ENCODE data around the gene CETN3.

The CETN3 gene

GRCh38 chr5:90367879-90368278 lies 41.7 kb downstream of the CETN3 start:
- H3K27me3 ChIP-seq (replicated peaks; ENCODE audit: control insufficient read depth, insufficient read depth, low read length): no peaks in the 10 kb centered on the region
- DNase-seq (ENCODE audit: extremely low read depth, insufficient read length): no peak
- no peaks in the 10 kb centered on the region for H3K36me3 ChIP-seq (ENCODE audit: control insufficient read depth, insufficient read depth, low read length)
- H3K4me3 ChIP-seq (replicated peaks; ENCODE audit: low read depth, low read length): no peak overlapping the region
- no peak for TF ChIP-seq CTCF (IDR thresholded peaks at IDR 0.05; ENCODE audit: insufficient read depth, low read length, poor library complexity, severe bottlenecking)

GRCh38 chr5:90366948-90367347 lies 42.6 kb downstream of the CETN3 start:
- TF ChIP-seq CTCF (IDR thresholded peaks at IDR 0.05; ENCODE audit: insufficient read depth, low read length, poor library complexity, severe bottlenecking): no peak
- no peak for DNase-seq (ENCODE audit: extremely low read depth, insufficient read length)
- Histone ChIP-seq H3K36me3 (ENCODE audit: control insufficient read depth, insufficient read depth, low read length) (no peaks in the 10 kb centered on the region), H3K4me3 (replicated peaks; ENCODE audit: low read depth, low read length) (no peak overlapping the region), H3K27me3 (replicated peaks; ENCODE audit: control insufficient read depth, insufficient read depth, low read length) (no peaks in the 10 kb centered on the region)

- no peaks in the 10 kb centered on the region for H3K36me3 ChIP-seq (ENCODE audit: control insufficient read depth, insufficient read depth, low read length)
- no peak for DNase-seq (ENCODE audit: extremely low read depth, insufficient read length)
- no peaks in the 10 kb centered on the region for H3K27me3 ChIP-seq (replicated peaks; ENCODE audit: control insufficient read depth, insufficient read depth, low read length)
- H3K4me3 ChIP-seq (replicated peaks; ENCODE audit: low read depth, low read length): no peak overlapping the region
- TF ChIP-seq CTCF (IDR thresholded peaks at IDR 0.05; ENCODE audit: insufficient read depth, low read length, poor library complexity, severe bottlenecking): no peak
These were observed 44.2 kb downstream of the CETN3 start for GRCh38 chr5:90365328-90365727.

- Histone ChIP-seq H3K27me3 (replicated peaks; ENCODE audit: control insufficient read depth, insufficient read depth, low read length) (no peaks in the 10 kb centered on the region), H3K36me3 (ENCODE audit: control insufficient read depth, insufficient read depth, low read length) (no peaks in the 10 kb centered on the region), H3K4me3 (replicated peaks; ENCODE audit: low read depth, low read length) (no peak overlapping the region)
- TF ChIP-seq CTCF (IDR thresholded peaks at IDR 0.05; ENCODE audit: insufficient read depth, low read length, poor library complexity, severe bottlenecking): no peak
- no peak for DNase-seq (ENCODE audit: extremely low read depth, insufficient read length)
These were observed 50.3 kb downstream of the CETN3 start for GRCh38 chr5:90359073-90359920.

GRCh38 chr5:90356622-90357021 lies 52.9 kb downstream of the CETN3 start:
- Histone ChIP-seq H3K4me3 (replicated peaks; ENCODE audit: low read depth, low read length) (no peak overlapping the region), H3K36me3 (ENCODE audit: control insufficient read depth, insufficient read depth, low read length) (no peaks in the 10 kb centered on the region), H3K27me3 (replicated peaks; ENCODE audit: control insufficient read depth, insufficient read depth, low read length) (no peaks in the 10 kb centered on the region)
- no peak for TF ChIP-seq CTCF (IDR thresholded peaks at IDR 0.05; ENCODE audit: insufficient read depth, low read length, poor library complexity, severe bottlenecking)
- no peak for DNase-seq (ENCODE audit: extremely low read depth, insufficient read length)

Measured in GM06990 (cell line).